K562 (cell line): ENCODE measurements around the gene ZACN. TPM values are rescaled to one million over a fixed set of nuclear protein-coding genes. Genes with fewer than 3 reads are reported as not detected.

Experiments
- ARID1B ChIP-seq: fragments of 450-650 bp; IDR thresholded peaks from 2 replicates; pipeline ENCODE4 v1.6.1; 2016; ENCODE audit warnings: antibody characterized with exemption, mild to moderate bottlenecking, inconsistent platforms
- BDP1 ChIP-seq: IDR thresholded peaks from 3 replicates; pipeline ENCODE4 v1.6.1; 2011; ENCODE audit not compliant: insufficient read length, insufficient read depth
- DDX20 ChIP-seq: fragments of 450-650 bp; IDR thresholded peaks from 2 replicates; pipeline ENCODE4 v1.6.1; 2016; ENCODE audit warnings: missing genetic modification characterization, low read depth, mild to moderate bottlenecking, missing compliant biosample characterization, moderate library complexity
- E2F1 ChIP-seq: sonication (generic); formaldehyde crosslinking; IDR thresholded peaks from 2 replicates; pipeline ENCODE4 v1.8.1; 2023; ENCODE audit warnings: mild to moderate bottlenecking, missing genetic modification reagents, moderate library complexity
- ELK3 ChIP-seq: fragments of 450-650 bp; formaldehyde crosslinking; IDR thresholded peaks from 2 replicates; pipeline ENCODE4 v1.4.0; 2020; ENCODE audit warnings: mild to moderate bottlenecking
- KLF13 ChIP-seq: fragments of 450-650 bp; IDR thresholded peaks from 2 replicates; pipeline ENCODE4 v1.6.1; 2016; ENCODE audit warnings: missing genetic modification characterization, low read depth, mild to moderate bottlenecking, missing compliant biosample characterization, moderate library complexity, borderline replicate concordance
- LCOR ChIP-seq: sonication (generic); formaldehyde crosslinking; IDR thresholded peaks from 2 replicates; pipeline ENCODE4 v1.8.0; 2022; ENCODE audit warnings: mild to moderate bottlenecking, missing genetic modification reagents
- MAFK ChIP-seq: IDR thresholded peaks from 2 replicates; pipeline ENCODE4 v1.6.1; 2011; ENCODE audit warnings: low read length, improper control_type of control experiment
- MIER1 ChIP-seq: fragments of 450-650 bp; IDR thresholded peaks from 2 replicates; pipeline ENCODE4 v1.6.1; 2016; ENCODE audit warnings: antibody characterized with exemption, mild to moderate bottlenecking, low read depth
- SETDB1 ChIP-seq: IDR thresholded peaks from one replicate; pipeline ENCODE4 v1.6.1; 2012; ENCODE audit warnings: low read length, control low read depth, inconsistent platforms
- SNRNP70 ChIP-seq: fragments of 200-400 bp; formaldehyde crosslinking; optimal IDR thresholded peaks from 2 replicates; pipeline ENCODE3; 2017; ENCODE audit warnings: low read depth, low read length
- SRSF1 ChIP-seq: fragments of 200-400 bp; formaldehyde crosslinking; IDR thresholded peaks from 2 replicates; pipeline ENCODE4 v1.6.1; 2017; ENCODE audit warnings: mild to moderate bottlenecking, low read depth, low read length, moderate library complexity
- TCFL5 ChIP-seq: fragments of 250-450 bp; sonication (Bioruptor Pico); conservative IDR thresholded peaks from 2 replicates; pipeline ENCODE4 v1.6.1; 2021; ENCODE audit warnings: mild to moderate bottlenecking, moderate library complexity, matching md5 sums
- ZNF224 ChIP-seq: sonication (generic); formaldehyde crosslinking; IDR thresholded peaks from 2 replicates; pipeline ENCODE4 v1.8.0; 2022; ENCODE audit warnings: mild to moderate bottlenecking, missing genetic modification reagents
- ZNF407 ChIP-seq: fragments of 450-650 bp; IDR thresholded peaks from 2 replicates; pipeline ENCODE4 v1.6.1; 2016; ENCODE audit warnings: low read depth
- ZNF717 ChIP-seq: fragments of 250-450 bp; sonication (Bioruptor Pico); IDR thresholded peaks from 2 replicates; pipeline ENCODE4 v1.5.0; 2021
- ZNF76 ChIP-seq: fragments of 250-450 bp; sonication (Bioruptor Pico); IDR thresholded peaks from 2 replicates; pipeline ENCODE4 v1.4.0; 2020; ENCODE audit warnings: mild to moderate bottlenecking, moderate library complexity, borderline replicate concordance
- polyA plus RNA-seq, 8 experiments: library from polyadenylated mRNA; depleted of rRNA in 4 of 8; stranded (reverse) in 5 of 8; unstranded in 3 of 8; fragments of >200 nt; fragmentation: Nextera tagmentation in 2 of 8; fragmentation: Illumina TruSeq in 1 of 8; extraction: Ambion mirVana in 2 of 8; extraction: Trizol in 1 of 8; gene quantifications; 2 replicates each; pipeline versions ENCODE4 v1.2.1 to v1.2.3, GENCODE V29; 2011 to 2014; ENCODE audit warnings: inconsistent platforms in 1 of 8, missing spikeins in 1 of 8
- total RNA-seq, 7 experiments: library from RNA; depleted of rRNA in 6 of 7; stranded (reverse); fragments of >200 nt in 6 of 7; fragmentation: Illumina TruSeq in 2 of 7; extraction: Trizol in 2 of 7; gene quantifications; 2 replicates each; pipeline versions ENCODE4 v1.2.1 to v1.2.3, GENCODE V29; 2011 to 2021; ENCODE audit warnings: low replicate concordance in 1 of 7
- TF ChIP-seq, protein P1 (sequence below): fragments of 250-450 bp; sonication (Bioruptor Pico); IDR thresholded peaks from 2 replicates; pipeline ENCODE4 v1.6.1; 2021; ENCODE audit warnings: mild to moderate bottlenecking

Gene ZACN
- total and polyA plus RNA-seq, 9 of the 15 experiments (the other 6 are each of a cell fraction or from before 2014, with no cell fraction given): 0.07 TPM; not detected in 8

DNA sequence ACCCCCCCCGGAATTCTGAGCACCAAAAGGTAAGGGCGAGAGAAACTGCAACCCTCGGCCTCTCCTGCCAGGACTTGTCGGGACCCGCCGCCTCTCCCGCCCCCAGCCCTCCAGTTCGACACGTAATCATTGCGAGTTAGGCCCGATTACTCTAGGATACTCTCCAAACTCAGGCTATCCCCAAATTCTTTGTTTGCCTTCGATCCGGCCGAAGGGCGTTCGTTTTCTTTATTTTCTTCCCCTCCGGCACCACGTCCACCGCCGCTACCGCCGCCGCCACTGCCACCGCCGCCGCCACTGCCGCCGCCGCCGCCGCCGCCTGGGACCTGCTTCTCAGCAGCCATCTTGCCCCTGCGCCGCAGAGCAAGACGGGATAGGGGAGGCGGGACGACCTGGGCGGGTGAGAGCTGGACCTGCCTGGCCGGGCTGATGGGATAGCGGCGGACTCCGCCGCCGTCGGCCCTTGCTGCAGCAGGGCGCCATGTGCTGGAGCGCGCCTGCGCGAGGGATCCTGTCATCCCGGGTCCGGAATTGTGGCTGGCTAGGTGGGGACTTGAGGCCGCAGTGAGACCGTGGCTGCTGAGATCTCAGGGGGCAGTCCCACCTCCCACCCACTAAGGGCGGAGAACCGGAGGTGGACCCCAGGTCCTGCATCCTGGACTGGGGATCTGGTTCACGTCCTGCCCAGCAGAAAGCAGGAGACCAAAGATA lies 6.7 kb upstream of the ZACN start, which contains the start of gene SRP68 (continued):
- TF ChIP-seq, protein P1, sequence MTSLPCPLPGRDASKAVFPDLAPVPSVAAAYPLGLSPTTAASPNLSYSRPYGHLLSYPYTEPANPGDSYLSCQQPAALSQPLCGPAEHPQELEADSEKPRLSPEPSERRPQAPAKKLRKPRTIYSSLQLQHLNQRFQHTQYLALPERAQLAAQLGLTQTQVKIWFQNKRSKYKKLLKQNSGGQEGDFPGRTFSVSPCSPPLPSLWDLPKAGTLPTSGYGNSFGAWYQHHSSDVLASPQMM: no peak
- TF ChIP-seq TCFL5 (CRISPR knock-in tag): no peak
- TF ChIP-seq ZNF407: no peak
- TF ChIP-seq SETDB1: no peak
- TF ChIP-seq DDX20 (tag): no peak
- TF ChIP-seq BDP1: no peak
- peak; percentile 21; the same call in 1 of the 2 replicates for TF ChIP-seq ZNF224
- TF ChIP-seq KLF13 (tag): no peak
- TF ChIP-seq SRSF1: no peak
- no peak for TF ChIP-seq MAFK
- no peak for TF ChIP-seq LCOR
- TF ChIP-seq SNRNP70: no peak
- no peak for TF ChIP-seq MIER1
- no peak; the same call in 1 of the 2 replicates for TF ChIP-seq E2F1
- TF ChIP-seq ARID1B: no peak
- TF ChIP-seq ZNF717 (CRISPR knock-in tag): no peak
- no peak for TF ChIP-seq ELK3 (CRISPR knock-in tag)
- TF ChIP-seq ZNF76 (CRISPR knock-in tag): peak; percentile 99
